HepG2 (cell line): ENCODE data around the gene AFDN. TPM values are rescaled to one million over a fixed set of nuclear protein-coding genes. Genes with fewer than 3 reads are reported as not detected.

Source experiments
- ATAC-seq: fragments of 200-7000 bp; cut with Tn5 transposase; 3 replicates; pipeline ENCODE4 v1.9.1; 2020; ENCODE audit warnings: mild to moderate bottlenecking, moderate library complexity
- BruUV-seq: library from RNA; stranded (reverse); fragments of 400-500 nt; replicated peaks from 2 replicates; lab custom pipeline; 2021; lab: Mats Ljungman, UMichigan
- CTCF ChIA-PET: fragments of 300-600 bp; formaldehyde crosslinking; extraction: SDS; loops from one replicate; lab custom pipeline; 2021; ENCODE audit warnings: low total read pairs, inconsistent platforms, low intra/inter-chr PET ratio; lab: Yijun Ruan, JAX
- POLR2A ChIA-PET: fragments of 350-600 bp; sonication (Branson Sonifier 250); formaldehyde crosslinking; loops from one replicate; lab custom pipeline; 2020; ENCODE audit warnings: antibody characterized with exemption, inconsistent platforms; lab: Yijun Ruan, JAX
- DNase-seq: peaks from one replicate; pipeline ENCODE4 v3.0.0-alpha.2; 2015; ENCODE audit warnings: low spot score
- FAIRE-seq: peaks from 3 replicates; lab custom pipeline; 2011; peaks lifted over from hg19 to GRCh38; lab: Jason Lieb, UNC
- H2AFZ ChIP-seq: one replicate; pipeline ENCODE4 v1.6.1; 2011; ENCODE audit warnings: low read length, inconsistent platforms
- H3K27ac ChIP-seq: fragments of 300-600 bp; 3 replicates; pipeline ENCODE4 v1.8.0; 2011; ENCODE audit warnings: mixed run types, mild to moderate bottlenecking, mixed read lengths, low read length, inconsistent platforms; ENCODE audit not compliant: insufficient read depth; ENCODE audit errors: extremely low read length
- H3K27me3 ChIP-seq, 2 experiments: fragments of 200-600 bp in 1 of 2; 2 replicates in 1 of 2; 3 replicates in 1 of 2; pipeline versions ENCODE4 v1.6.0 to v1.8.0; 2011; ENCODE audit warnings: low read length in 2 of 2, mild to moderate bottlenecking in 2 of 2, moderate library complexity in 2 of 2, inconsistent platforms in 1 of 2; ENCODE audit not compliant: insufficient read depth in 2 of 2, control insufficient read depth in 1 of 2
- H3K36me3 ChIP-seq, 2 experiments: fragments of 200-600 bp in 1 of 2; replicated peaks in 1 of 2; 2 replicates in 1 of 2; 3 replicates in 1 of 2; pipeline versions ENCODE4 v1.5.1 to v1.8.0; 2011; ENCODE audit warnings: low read length in 2 of 2, inconsistent platforms in 1 of 2; ENCODE audit not compliant: insufficient read depth in 2 of 2, control insufficient read depth in 1 of 2
- H3K4me1 ChIP-seq: 2 replicates; pipeline ENCODE4 v1.5.1; 2012; ENCODE audit warnings: low read length, inconsistent platforms; ENCODE audit not compliant: insufficient read depth
- H3K4me2 ChIP-seq: 2 replicates; pipeline ENCODE4 v1.6.0; 2011; ENCODE audit warnings: low read depth, low read length, inconsistent platforms
- H3K4me3 ChIP-seq, 3 experiments: fragments of 200-600 bp in 1 of 3; sonication (generic), shearing (Covaris generic) in 1 of 3; replicated peaks in 1 of 3; 2 replicates each; pipeline ENCODE4 v1.5.1; 2011 to 2016; ENCODE audit warnings: low read length in 3 of 3, inconsistent platforms in 2 of 3, low read depth in 2 of 3, mild to moderate bottlenecking in 2 of 3, control low read depth in 1 of 3, mixed read lengths in 1 of 3; ENCODE audit not compliant: insufficient read depth in 1 of 3
- H3K79me2 ChIP-seq: one replicate; pipeline ENCODE4 v1.6.1; 2011; ENCODE audit warnings: low read length, inconsistent platforms; ENCODE audit not compliant: insufficient read depth
- H3K9ac ChIP-seq: 2 replicates; pipeline ENCODE4 v1.6.0; 2011; ENCODE audit warnings: mild to moderate bottlenecking, low read depth, low read length, inconsistent platforms; ENCODE audit not compliant: insufficient read depth
- H3K9me3 ChIP-seq: 2 replicates; pipeline ENCODE4 v1.5.1; 2012; ENCODE audit warnings: mild to moderate bottlenecking, low read length
- H4K20me1 ChIP-seq: 2 replicates; pipeline ENCODE4 v1.6.0; 2011; ENCODE audit warnings: inconsistent platforms, mild to moderate bottlenecking, low read length, moderate library complexity; ENCODE audit not compliant: insufficient read depth
- AGO2 ChIP-seq: fragments of 200-400 bp; formaldehyde crosslinking; optimal IDR thresholded peaks from 2 replicates; pipeline ENCODE3; 2017; ENCODE audit warnings: mild to moderate bottlenecking, low read depth, low read length, moderate library complexity
- HOXA3 ChIP-seq: sonication (generic); formaldehyde crosslinking; IDR thresholded peaks from 2 replicates; pipeline ENCODE4 v1.5.0; 2020; ENCODE audit warnings: missing genetic modification reagents
- NONO ChIP-seq, 2 experiments: fragments of 450-650 bp in 1 of 2; sonication (generic) in 1 of 2; formaldehyde crosslinking in 1 of 2; IDR thresholded peaks in 1 of 2; conservative IDR thresholded peaks in 1 of 2; 2 replicates each; pipeline versions ENCODE4 v1.6.1 to v1.8.0; 2017 to 2022; ENCODE audit warnings: mild to moderate bottlenecking in 1 of 2, missing genetic modification reagents in 1 of 2, moderate library complexity in 1 of 2
- PTBP1 ChIP-seq: fragments of 200-400 bp; formaldehyde crosslinking; IDR thresholded peaks from 2 replicates; pipeline ENCODE4 v1.6.1; 2018; ENCODE audit warnings: low read length, low read depth; ENCODE audit not compliant: poor library complexity, severe bottlenecking
- ZBTB21 ChIP-seq: sonication (generic); formaldehyde crosslinking; IDR thresholded peaks from 2 replicates; pipeline ENCODE4 v1.4.0; 2020; ENCODE audit warnings: missing genetic modification reagents
- ZSCAN30 ChIP-seq: sonication (generic); formaldehyde crosslinking; IDR thresholded peaks from 2 replicates; pipeline ENCODE4 v1.5.0; 2020; ENCODE audit warnings: mild to moderate bottlenecking, missing genetic modification reagents
- WGBS: methylation state at CpG from one replicate; pipeline ENCODE4 v1.1.6; 2017; ENCODE audit warnings: low lambda C conversion rate; 5-methylcytosine and 5-hydroxymethylcytosine counted together
- in situ Hi-C: cut with HindIII; loops from 2 replicates; pipeline ENCODE4 v1.10.0; 2017; ENCODE audit warnings: low pct_unique_long_range_greater_than_20kb; ENCODE audit not compliant: extremely low pct_ligation_motif_present
- intact Hi-C: fragments of 100-400 bp; cut with micrococcal nuclease; formaldehyde crosslinking; loops from one replicate; pipeline ENCODE4 v1.10.0; 2022; ENCODE audit not compliant: unreplicated experiment
- polyA plus RNA-seq, 8 experiments: library from polyadenylated mRNA; depleted of rRNA in 3 of 8; stranded (reverse) in 7 of 8; unstranded in 1 of 8; fragments of >200 nt; fragmentation: Illumina TruSeq in 4 of 8; extraction: Trizol in 4 of 8; gene quantifications; 2 replicates each; pipeline versions ENCODE4 v1.2.1 to v1.2.3, GENCODE V29; 2011 to 2016; ENCODE audit warnings: low read depth in 4 of 8, missing spikeins in 1 of 8, mixed read lengths in 1 of 8; ENCODE audit not compliant: insufficient read depth in 1 of 8
- total RNA-seq, 5 experiments: library from RNA; depleted of rRNA; stranded (reverse); fragments of >200 nt; fragmentation: Illumina TruSeq; extraction: Trizol; gene quantifications; 2 replicates each; pipeline ENCODE4 v1.2.3, GENCODE V29; 2016; ENCODE audit warnings: low read depth in 1 of 5
- TF ChIP-seq, protein P1 (sequence below): sonication (generic); formaldehyde crosslinking; conservative IDR thresholded peaks from 2 replicates; pipeline ENCODE4 v1.8.1; 2023; ENCODE audit warnings: missing genetic modification reagents
- TF ChIP-seq, protein P2 (sequence below): sonication (generic); formaldehyde crosslinking; IDR thresholded peaks from 2 replicates; pipeline ENCODE4 v1.5.1; 2020; ENCODE audit warnings: mild to moderate bottlenecking, missing genetic modification reagents, moderate library complexity
- TF ChIP-seq, protein P3 (sequence below), 2 experiments: sonication (generic) in 1 of 2; formaldehyde crosslinking in 1 of 2; IDR thresholded peaks; 2 replicates each; pipeline versions ENCODE4 v1.6.1 to v1.9.0; 2014 to 2022; ENCODE audit warnings: antibody characterized with exemption in 1 of 2, borderline replicate concordance in 1 of 2, inconsistent platforms in 1 of 2, low read depth in 1 of 2, missing genetic modification reagents in 1 of 2

The AFDN gene
- total and polyA plus RNA-seq, 2 of the 13 experiments (the other 11 are each of a cell fraction or from before 2014, with no cell fraction given): 136 to 151 TPM

DNA sequence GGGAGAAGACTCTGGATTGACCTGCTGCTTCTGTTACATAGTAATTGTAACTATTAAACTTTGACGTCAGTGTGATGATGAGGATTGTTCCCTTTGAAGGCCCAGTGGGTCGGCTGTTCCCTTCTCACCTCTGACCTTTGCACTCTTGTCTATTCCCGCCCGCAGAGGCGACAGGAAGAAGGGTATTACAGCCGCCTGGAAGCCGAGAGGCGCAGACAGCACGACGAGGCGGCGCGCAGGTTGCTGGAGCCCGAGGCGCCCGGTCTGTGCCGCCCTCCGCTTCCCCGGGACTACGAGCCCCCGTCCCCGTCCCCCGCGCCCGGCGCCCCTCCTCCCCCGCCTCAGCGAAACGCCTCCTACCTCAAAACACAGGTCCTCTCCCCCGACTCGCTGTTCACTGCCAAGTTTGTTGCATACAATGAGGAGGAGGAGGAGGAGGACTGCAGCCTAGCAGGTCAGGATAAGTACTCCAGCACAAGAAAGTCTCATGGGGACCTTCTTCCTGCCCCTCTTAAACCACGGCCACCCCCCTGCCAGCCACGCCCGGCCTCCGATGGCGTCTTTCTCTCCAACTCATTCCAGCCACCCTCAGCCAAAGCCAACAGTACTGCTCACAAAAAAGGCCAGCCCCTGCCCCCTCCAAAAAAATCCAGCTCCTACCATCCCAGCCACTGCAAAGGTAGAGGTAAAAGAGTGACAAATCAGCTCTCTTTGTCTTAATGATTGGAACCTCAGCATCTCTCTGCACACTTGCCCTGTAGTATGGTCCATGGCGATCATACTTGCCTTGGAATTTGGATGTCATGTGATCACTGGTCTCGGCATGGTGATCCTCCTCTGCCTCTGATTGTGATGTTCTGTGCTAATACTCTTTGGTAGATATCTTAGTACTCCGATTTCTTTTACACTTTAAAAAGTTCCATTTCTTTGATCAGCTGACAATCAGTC is 139.2 kb downstream of the AFDN start:
- Histone ChIP-seq H3K36me3 (peaks cover 16 to 51% of the 10 kb centered on the region in 2 experiments), H3K27me3 (no peaks in the 10 kb centered on the region), H3K9me3 (no peaks in the 10 kb centered on the region), H3K27ac (peak overlapping the region; percentile 78), H3K79me2 (no peaks in the 10 kb centered on the region), H3K4me1 (peaks cover 61% of the 10 kb centered on the region), H2AFZ (no peak overlapping the region), H4K20me1 (no peaks in the 10 kb centered on the region), H3K9ac (no peak overlapping the region), H3K4me2 (peak overlapping the region; percentile 60; the same call in 1 of the 2 replicates), H3K4me3 (no peak overlapping the region)
- no peak for FAIRE-seq
- BruUV-seq: no TSS peak
- ChIA-PET CTCF (no interaction called here), POLR2A (no interaction called here)
- intact Hi-C loops (loop anchor here (2.0 kb wide), 1 partner anchor 33 kb away; no protein-coding TSS in a partner anchor), in situ Hi-C loops (no loop called here)
- DNase-seq: no peak
- 91% methylated on average over 39 of the region's 39 CpGs for WGBS
- ATAC-seq: no peak
- TF ChIP-seq NONO (IDR thresholded peaks at IDR 0.05) (no peak), NONO (CRISPR knock-in tag; conservative IDR thresholded peaks at IDR 0.05) (peak; percentile 37; the same call in 1 of the 2 replicates), HOXA3 (CRISPR knock-in tag) (peak; percentile 77), ZSCAN30 (CRISPR knock-in tag) (no peak), AGO2 (peak; percentile 34), PTBP1 (no peak), ZBTB21 (CRISPR knock-in tag) (peak; percentile 27; the same call in 1 of the 2 replicates)
- TF ChIP-seq, protein P1, sequence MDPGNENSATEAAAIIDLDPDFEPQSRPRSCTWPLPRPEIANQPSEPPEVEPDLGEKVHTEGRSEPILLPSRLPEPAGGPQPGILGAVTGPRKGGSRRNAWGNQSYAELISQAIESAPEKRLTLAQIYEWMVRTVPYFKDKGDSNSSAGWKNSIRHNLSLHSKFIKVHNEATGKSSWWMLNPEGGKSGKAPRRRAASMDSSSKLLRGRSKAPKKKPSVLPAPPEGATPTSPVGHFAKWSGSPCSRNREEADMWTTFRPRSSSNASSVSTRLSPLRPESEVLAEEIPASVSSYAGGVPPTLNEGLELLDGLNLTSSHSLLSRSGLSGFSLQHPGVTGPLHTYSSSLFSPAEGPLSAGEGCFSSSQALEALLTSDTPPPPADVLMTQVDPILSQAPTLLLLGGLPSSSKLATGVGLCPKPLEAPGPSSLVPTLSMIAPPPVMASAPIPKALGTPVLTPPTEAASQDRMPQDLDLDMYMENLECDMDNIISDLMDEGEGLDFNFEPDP: 0 out of 2 replicates have a peak, but pooled peaks have one; percentile 85
- TF ChIP-seq, protein P2, sequence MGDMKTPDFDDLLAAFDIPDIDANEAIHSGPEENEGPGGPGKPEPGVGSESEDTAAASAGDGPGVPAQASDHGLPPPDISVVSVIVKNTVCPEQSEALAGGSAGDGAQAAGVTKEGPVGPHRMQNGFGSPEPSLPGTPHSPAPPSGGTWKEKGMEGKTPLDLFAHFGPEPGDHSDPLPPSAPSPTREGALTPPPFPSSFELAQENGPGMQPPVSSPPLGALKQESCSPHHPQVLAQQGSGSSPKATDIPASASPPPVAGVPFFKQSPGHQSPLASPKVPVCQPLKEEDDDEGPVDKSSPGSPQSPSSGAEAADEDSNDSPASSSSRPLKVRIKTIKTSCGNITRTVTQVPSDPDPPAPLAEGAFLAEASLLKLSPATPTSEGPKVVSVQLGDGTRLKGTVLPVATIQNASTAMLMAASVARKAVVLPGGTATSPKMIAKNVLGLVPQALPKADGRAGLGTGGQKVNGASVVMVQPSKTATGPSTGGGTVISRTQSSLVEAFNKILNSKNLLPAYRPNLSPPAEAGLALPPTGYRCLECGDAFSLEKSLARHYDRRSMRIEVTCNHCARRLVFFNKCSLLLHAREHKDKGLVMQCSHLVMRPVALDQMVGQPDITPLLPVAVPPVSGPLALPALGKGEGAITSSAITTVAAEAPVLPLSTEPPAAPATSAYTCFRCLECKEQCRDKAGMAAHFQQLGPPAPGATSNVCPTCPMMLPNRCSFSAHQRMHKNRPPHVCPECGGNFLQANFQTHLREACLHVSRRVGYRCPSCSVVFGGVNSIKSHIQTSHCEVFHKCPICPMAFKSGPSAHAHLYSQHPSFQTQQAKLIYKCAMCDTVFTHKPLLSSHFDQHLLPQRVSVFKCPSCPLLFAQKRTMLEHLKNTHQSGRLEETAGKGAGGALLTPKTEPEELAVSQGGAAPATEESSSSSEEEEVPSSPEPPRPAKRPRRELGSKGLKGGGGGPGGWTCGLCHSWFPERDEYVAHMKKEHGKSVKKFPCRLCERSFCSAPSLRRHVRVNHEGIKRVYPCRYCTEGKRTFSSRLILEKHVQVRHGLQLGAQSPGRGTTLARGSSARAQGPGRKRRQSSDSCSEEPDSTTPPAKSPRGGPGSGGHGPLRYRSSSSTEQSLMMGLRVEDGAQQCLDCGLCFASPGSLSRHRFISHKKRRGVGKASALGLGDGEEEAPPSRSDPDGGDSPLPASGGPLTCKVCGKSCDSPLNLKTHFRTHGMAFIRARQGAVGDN: peak; percentile 59
- TF ChIP-seq, protein P3, sequence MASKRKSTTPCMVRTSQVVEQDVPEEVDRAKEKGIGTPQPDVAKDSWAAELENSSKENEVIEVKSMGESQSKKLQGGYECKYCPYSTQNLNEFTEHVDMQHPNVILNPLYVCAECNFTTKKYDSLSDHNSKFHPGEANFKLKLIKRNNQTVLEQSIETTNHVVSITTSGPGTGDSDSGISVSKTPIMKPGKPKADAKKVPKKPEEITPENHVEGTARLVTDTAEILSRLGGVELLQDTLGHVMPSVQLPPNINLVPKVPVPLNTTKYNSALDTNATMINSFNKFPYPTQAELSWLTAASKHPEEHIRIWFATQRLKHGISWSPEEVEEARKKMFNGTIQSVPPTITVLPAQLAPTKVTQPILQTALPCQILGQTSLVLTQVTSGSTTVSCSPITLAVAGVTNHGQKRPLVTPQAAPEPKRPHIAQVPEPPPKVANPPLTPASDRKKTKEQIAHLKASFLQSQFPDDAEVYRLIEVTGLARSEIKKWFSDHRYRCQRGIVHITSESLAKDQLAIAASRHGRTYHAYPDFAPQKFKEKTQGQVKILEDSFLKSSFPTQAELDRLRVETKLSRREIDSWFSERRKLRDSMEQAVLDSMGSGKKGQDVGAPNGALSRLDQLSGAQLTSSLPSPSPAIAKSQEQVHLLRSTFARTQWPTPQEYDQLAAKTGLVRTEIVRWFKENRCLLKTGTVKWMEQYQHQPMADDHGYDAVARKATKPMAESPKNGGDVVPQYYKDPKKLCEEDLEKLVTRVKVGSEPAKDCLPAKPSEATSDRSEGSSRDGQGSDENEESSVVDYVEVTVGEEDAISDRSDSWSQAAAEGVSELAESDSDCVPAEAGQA (IDR thresholded peaks at IDR 0.05; ENCODE audit: low read depth): 0 out of 2 replicates have a peak, but pooled peaks have one; percentile 13
- TF ChIP-seq, protein P3 (CRISPR knock-in tag; IDR thresholded peaks at IDR 0.05; ENCODE audit: borderline replicate concordance): no peak
